Mammary epithelial cell (primary cell): ENCODE data around the gene PCDH17.

Experiments
- EZH2 ChIP-seq: IDR thresholded peaks from 2 replicates; pipeline ENCODE4 v1.6.1; 2012; ENCODE audit warnings: low read length, inconsistent platforms, borderline replicate concordance
- TF ChIP-seq, protein P1 (sequence below), 2 donors: IDR thresholded peaks in 1 of 2; conservative IDR thresholded peaks in 1 of 2; 2 replicates each; pipeline ENCODE4 v1.5.1; 2011 to 2012; ENCODE audit warnings: inconsistent platforms in 2 of 2, low read length in 2 of 2, mild to moderate bottlenecking in 2 of 2, control low read depth in 1 of 2, low read depth in 1 of 2; ENCODE audit not compliant: insufficient read depth in 1 of 2; ENCODE audit errors: extremely low read depth in 1 of 2

DNA sequence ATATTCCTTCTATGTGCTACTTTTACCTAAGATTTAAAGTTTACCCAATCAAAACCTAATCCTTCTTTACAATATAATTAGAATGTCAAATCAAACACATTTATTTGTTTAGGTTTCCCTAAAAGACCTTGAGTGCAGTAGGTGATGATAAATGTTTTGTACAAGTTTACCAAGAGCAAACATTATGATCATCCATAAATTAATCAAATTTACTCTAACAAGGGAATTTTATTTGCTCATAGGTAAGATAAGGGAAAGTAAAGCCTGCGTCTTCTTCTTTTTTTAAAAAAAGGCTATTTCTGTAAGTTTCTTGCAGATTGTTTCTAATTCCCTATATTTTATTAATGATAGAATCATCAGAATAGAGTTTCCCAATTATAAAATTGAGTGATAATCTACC lies 48.0 kb upstream of the PCDH17 start:
- TF ChIP-seq, protein P1, sequence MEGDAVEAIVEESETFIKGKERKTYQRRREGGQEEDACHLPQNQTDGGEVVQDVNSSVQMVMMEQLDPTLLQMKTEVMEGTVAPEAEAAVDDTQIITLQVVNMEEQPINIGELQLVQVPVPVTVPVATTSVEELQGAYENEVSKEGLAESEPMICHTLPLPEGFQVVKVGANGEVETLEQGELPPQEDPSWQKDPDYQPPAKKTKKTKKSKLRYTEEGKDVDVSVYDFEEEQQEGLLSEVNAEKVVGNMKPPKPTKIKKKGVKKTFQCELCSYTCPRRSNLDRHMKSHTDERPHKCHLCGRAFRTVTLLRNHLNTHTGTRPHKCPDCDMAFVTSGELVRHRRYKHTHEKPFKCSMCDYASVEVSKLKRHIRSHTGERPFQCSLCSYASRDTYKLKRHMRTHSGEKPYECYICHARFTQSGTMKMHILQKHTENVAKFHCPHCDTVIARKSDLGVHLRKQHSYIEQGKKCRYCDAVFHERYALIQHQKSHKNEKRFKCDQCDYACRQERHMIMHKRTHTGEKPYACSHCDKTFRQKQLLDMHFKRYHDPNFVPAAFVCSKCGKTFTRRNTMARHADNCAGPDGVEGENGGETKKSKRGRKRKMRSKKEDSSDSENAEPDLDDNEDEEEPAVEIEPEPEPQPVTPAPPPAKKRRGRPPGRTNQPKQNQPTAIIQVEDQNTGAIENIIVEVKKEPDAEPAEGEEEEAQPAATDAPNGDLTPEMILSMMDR (conservative IDR thresholded peaks at IDR 0.05 in 1 of 2, IDR thresholded peaks at IDR 0.05 in 1 of 2; ENCODE audit: extremely low read depth in 1 of 2, insufficient read depth in 1 of 2, low read depth in 1 of 2, low read length in 2 of 2): no peak
- TF ChIP-seq EZH2: no peak
